ENCODE results near the gene EFCAB12.
"Not testable (repeated sequence)": the region's sequence is repeated elsewhere in the genome, so short reads cannot be mapped to it uniquely, and the experiment has no call there.

The EFCAB12 gene

DNA sequence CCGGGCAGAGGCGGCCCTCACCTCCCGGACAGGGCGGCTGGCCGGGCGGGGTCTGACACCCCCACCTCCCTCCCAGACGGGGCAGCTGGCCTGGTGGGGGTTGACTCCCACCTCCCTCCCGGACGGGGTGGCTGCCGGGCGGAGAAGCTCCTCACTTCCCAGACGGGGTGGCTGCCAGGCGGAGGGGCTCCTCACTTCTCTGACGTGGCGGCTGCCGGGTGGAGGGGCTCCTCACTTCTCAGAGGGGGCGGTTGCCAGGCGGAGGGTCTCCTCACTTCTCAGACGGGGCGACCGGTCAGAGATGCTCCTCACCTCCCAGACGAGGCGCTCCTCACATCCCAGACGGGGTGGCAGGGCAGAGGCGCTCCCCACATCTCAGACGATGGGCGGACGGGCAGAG is 65.1 kb downstream of the EFCAB12 start:
- not testable (repeated sequence) for DNase-seq

DNA sequence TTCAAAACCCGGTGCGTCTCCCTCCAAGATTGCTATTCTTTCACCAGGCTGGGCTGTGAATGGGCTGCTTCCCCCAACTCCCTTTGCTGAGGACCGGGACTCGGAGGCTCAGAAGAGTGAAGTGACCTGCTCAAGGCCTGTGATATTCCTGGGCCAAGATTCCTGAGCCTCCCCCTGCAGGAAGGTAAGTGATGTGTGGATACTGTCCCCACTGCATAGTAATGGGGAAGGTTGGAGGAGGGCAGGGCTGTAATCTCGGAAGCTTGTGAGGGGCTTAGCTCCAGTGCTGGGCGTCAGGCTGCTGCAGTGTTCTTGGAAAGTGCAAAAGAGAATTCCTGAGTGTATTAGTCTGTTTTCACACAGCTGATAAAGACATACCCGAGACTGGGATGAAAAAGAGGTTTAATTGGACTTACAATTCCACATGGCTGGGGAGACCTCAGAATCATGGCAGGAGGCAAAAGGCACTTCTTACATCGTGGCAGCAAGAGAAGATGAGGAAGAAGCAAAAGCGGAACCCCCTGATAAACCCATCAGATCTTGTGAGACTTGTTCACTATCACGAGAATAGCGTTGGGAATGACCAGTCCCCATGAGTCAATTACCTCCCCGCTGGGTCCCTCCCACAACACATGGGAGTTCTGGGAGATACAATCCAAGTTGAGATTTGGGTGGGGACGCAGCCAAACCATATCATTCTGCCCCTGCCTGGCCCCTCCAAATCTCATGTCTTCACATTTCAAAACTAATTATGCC is 67.6 kb downstream of the EFCAB12 start:
- DNase-seq: no peak

DNA sequence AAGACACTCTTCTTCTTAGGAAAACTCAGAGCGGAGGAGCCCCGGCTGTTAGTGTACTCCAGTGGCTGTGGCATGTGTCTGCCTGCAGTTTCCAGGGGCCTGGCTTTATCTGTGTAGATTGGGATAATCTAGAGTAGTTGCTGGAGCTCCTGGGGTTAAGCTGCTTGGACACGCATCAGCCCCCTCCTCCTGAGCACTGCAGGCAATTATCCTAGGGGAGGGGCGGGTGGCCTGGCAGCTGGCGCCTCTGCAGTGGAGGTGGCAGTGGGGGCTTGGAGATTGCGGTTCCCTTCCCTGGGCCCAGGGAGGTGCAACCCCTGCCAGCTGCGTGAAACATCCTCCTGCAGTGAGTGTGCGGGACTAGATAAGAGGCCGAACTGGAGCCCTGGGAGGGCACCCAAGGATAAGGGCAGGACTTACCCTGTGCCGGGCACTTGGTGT is 68.2 kb downstream of the EFCAB12 start:
- DNase-seq: no peak

DNA sequence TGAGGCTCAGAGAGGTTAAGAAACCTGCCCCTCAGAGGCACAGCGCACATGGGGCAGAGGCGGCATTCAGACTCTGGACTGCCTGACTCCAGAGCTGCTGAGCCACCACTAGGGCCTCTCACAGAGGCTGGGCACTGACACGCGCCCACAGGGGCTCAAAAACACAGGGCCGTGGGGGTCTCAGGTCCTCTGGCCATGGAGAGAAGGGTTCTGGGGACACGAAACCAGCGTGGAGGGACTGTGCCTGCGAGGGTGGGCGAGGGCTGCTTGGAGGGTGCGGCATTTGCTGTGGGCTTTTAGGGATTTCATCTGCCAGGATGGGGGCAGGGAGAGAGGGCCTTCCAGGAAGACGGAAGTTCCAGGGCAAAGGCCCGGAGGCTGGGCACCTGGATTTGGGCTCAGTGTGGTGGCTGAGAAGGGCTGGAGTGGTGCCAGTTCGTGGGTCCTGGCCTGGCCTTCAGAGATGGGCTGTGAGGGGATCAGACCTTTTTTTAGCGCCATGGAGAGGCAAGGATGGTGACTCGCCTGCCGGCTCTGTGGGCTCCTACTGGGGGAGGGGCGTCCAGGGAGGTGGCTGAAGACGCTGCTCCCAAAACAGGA is 69.6 kb downstream of the EFCAB12 start:
- no peak for DNase-seq

GRCh38 chr3:129358177-129358771 is 70.2 kb downstream of the EFCAB12 start:
- no peak for DNase-seq

DNA sequence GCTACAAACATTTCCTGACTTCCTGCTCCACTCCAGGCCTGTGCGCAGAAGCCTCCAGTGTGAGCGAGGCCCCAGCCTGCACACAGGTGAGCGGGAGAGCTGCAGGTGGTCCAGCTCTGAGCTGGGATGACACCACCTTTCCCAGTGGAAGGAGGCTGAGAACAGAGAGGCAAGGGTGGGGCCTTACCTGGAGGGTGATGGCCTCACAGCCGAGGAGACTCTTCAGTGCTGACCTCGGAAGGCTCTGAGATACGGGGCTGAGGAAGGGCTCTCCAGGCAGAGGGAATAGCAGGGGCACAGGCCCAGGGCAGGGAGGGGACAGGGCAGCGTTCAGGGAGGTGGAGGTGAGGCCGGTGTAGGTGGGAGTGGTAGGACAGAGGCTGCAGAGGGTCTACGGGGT is 70.8 kb downstream of the EFCAB12 start:
- DNase-seq: no peak

GRCh38 chr3:129356756-129357425 is 71.5 kb downstream of the EFCAB12 start:
- DNase-seq: no peak

GRCh38 chr3:129353589-129353941 is 74.9 kb downstream of the EFCAB12 start:
- DNase-seq: no peak

DNA sequence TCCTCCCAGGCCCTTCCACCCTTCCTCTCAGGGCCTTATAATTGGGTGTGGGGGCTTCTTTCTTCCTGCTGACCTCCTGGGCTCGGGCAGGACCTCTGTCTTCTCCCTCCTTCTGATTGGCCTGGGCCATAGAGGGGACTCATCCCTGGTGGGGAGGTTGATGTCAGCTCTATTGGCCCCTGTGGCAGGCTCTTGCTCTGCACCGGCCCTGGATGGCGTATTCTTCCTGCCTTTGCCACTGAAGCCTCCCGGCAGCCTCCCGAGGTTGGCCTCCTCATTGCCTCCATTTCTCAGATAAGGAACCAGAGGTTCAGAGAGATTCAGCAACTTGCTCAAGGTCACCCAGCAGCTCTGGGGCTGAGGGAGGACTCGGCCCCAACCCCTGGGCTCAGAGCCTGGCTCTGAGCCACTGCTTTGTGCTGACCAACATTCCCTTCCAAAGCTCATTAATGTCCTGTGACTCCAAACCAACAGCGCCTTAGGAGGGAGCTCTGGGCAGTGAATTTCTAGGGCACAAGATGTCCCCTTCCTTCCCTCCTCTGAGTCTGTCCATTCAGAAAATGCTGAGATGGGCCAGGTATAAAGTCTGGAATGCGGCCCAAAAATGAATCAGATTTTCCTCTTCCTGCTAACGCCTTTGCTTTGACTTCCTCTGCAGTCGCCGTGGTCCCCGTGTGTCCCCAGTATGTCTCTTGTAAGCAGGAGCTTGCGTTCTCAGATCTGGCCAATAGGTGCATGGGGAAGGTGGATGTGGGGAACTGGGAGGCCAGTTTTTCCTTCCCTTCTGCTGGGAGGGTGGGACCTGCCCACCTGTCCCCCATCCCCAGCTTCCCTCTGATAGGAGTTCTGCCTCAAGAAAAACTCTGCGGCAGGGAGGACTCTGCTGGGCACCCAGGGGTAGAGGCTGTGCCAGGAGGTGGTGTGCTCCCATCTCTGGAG is 75.5 kb downstream of the EFCAB12 start:
- DNase-seq: no peak

GRCh38 chr3:129352045-129352444 is 76.4 kb downstream of the EFCAB12 start:
- no peak for DNase-seq
